ENCODE results near the gene RNF115. TPM values are rescaled to one million over a fixed set of nuclear protein-coding genes. Genes with fewer than 3 reads are reported as not detected.
"Not testable (repeated sequence)": the region's sequence is repeated elsewhere in the genome, so short reads cannot be mapped to it uniquely, and the experiment has no call there.

Gene RNF115
- total and polyA plus RNA-seq, 4 donors: 3.2 to 10.0 (median 7.6) TPM

DNA sequence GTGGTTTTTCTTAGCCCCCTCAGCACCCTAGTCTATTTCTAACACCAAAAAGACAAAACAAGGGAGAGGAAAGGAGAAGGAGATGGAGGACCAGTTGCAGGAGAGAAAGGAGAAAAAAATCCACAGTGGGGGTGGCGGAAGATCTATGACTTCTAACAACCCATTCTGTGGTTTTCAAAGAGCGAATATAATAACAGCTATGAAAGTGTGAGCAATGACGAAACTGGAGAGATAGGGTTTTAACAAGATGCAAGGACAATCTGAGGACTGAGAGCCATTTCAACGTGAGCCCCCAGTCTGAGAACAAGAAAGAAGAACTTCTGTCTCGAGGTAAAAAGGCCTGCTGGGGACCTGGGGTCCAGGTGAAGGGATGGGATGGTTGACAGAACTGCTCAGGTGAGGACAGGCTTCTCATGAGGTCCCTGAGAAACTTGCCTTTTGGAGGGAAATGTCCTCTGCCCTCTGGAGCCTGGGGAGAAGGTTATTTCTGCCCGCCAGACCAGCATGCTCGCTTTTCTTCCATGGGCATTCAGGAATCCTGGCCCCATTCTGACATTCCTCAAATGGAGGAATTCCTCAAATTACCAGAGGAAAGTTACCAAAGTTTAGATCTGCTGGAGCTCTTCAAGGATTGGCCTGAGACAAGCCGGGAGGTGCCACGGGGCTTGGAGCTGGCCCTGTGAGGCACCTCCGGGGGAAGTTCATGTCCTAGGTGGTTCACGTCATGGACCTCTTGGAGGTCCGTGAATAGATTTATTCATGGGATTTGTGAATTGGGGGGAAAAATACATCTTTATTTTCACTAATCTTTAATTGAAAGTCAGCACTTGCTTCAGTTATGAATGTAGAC lies 104.4 kb downstream of the RNF115 start, which contains the start of gene CD160:
CD160 (plus strand) TSS at position 270 of the 850 bp plus-strand sequence. CDS start 8,829 bp downstream, outside the sequence.
- Histone ChIP-seq H3K27ac (ENCODE audit: low read depth in 1 of 2, low read length in 2 of 2) (no peak within 1 kb of the TSS), H3K4me1 (ENCODE audit: control insufficient read depth in 4 of 4, insufficient read depth in 4 of 4, low read length in 3 of 4) (peaks cover 2 to 13% (median 7%) of the 10 kb centered on the region in 4 donors), H3K36me3 (ENCODE audit: control insufficient read depth in 4 of 4, insufficient read depth in 3 of 4, low read depth in 1 of 4, low read length in 3 of 4) (no peaks in the 10 kb centered on the region), H3K27me3 (ENCODE audit: control insufficient read depth in 4 of 4, insufficient read depth in 4 of 4, low read length in 3 of 4) (no peaks in the 10 kb centered on the region), H3K9me3 (ENCODE audit: control insufficient read depth in 4 of 4, low read length in 3 of 4) (no peaks in the 10 kb centered on the region), H3K4me3 (ENCODE audit: low read depth in 1 of 3, low read length in 3 of 3) (no peak within 1 kb of the TSS), H3K9ac (ENCODE audit: low read depth in 1 of 2, low read length in 2 of 2) (no peak within 1 kb of the TSS)
- TF ChIP-seq NR2F2 (IDR thresholded peaks at IDR 0.05) (no peak), MAX (IDR thresholded peaks at IDR 0.05) (no peak), HNF4A (conservative IDR thresholded peaks at IDR 0.05) (no peak), REST (IDR thresholded peaks at IDR 0.05) (no peak), FOXA2 (IDR thresholded peaks at IDR 0.05) (no peak), TAF1 (conservative IDR thresholded peaks at IDR 0.05) (no peak), YY1 (IDR thresholded peaks at IDR 0.05) (no peak)
- TF ChIP-seq, protein P1, sequence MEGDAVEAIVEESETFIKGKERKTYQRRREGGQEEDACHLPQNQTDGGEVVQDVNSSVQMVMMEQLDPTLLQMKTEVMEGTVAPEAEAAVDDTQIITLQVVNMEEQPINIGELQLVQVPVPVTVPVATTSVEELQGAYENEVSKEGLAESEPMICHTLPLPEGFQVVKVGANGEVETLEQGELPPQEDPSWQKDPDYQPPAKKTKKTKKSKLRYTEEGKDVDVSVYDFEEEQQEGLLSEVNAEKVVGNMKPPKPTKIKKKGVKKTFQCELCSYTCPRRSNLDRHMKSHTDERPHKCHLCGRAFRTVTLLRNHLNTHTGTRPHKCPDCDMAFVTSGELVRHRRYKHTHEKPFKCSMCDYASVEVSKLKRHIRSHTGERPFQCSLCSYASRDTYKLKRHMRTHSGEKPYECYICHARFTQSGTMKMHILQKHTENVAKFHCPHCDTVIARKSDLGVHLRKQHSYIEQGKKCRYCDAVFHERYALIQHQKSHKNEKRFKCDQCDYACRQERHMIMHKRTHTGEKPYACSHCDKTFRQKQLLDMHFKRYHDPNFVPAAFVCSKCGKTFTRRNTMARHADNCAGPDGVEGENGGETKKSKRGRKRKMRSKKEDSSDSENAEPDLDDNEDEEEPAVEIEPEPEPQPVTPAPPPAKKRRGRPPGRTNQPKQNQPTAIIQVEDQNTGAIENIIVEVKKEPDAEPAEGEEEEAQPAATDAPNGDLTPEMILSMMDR (IDR thresholded peaks at IDR 0.05; ENCODE audit: low read depth, low read length, missing input control): no peak
- TF ChIP-seq, protein P2, sequence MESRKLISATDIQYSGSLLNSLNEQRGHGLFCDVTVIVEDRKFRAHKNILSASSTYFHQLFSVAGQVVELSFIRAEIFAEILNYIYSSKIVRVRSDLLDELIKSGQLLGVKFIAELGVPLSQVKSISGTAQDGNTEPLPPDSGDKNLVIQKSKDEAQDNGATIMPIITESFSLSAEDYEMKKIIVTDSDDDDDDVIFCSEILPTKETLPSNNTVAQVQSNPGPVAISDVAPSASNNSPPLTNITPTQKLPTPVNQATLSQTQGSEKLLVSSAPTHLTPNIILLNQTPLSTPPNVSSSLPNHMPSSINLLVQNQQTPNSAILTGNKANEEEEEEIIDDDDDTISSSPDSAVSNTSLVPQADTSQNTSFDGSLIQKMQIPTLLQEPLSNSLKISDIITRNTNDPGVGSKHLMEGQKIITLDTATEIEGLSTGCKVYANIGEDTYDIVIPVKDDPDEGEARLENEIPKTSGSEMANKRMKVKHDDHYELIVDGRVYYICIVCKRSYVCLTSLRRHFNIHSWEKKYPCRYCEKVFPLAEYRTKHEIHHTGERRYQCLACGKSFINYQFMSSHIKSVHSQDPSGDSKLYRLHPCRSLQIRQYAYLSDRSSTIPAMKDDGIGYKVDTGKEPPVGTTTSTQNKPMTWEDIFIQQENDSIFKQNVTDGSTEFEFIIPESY (IDR thresholded peaks at IDR 0.05): no peak
- TF ChIP-seq, protein P3, sequence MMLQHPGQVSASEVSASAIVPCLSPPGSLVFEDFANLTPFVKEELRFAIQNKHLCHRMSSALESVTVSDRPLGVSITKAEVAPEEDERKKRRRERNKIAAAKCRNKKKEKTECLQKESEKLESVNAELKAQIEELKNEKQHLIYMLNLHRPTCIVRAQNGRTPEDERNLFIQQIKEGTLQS (IDR thresholded peaks at IDR 0.05): no peak
- no peak for DNase-seq (ENCODE audit: low spot score)
- WGBS: 87% methylated on average over 12 of the region's 12 CpGs

- not testable (repeated sequence) for H3K9ac ChIP-seq (ENCODE audit: low read depth in 1 of 2, low read length in 2 of 2); H3K36me3 ChIP-seq (ENCODE audit: control insufficient read depth in 4 of 4, insufficient read depth in 3 of 4, low read depth in 1 of 4, low read length in 3 of 4); H3K27me3 ChIP-seq (ENCODE audit: control insufficient read depth in 4 of 4, insufficient read depth in 4 of 4, low read length in 3 of 4); H3K9me3 ChIP-seq (ENCODE audit: control insufficient read depth in 4 of 4, low read length in 3 of 4); H3K27ac ChIP-seq (ENCODE audit: low read depth in 1 of 2, low read length in 2 of 2); H3K4me3 ChIP-seq (ENCODE audit: low read depth in 1 of 3, low read length in 3 of 3); DNase-seq (ENCODE audit: low spot score)
- peaks cover 6 to 21% (median 14%) of the 10 kb centered on the region in 4 donors for H3K4me1 ChIP-seq (ENCODE audit: control insufficient read depth in 4 of 4, insufficient read depth in 4 of 4, low read length in 3 of 4)
- WGBS: 97% methylated on average over 5 of the region's 5 CpGs
Observed at GRCh38 chr1:145718465-145718864, 105.4 kb downstream of the RNF115 start.
